ENCODE measurements around the gene MYBPC3.

Gene MYBPC3

DNA sequence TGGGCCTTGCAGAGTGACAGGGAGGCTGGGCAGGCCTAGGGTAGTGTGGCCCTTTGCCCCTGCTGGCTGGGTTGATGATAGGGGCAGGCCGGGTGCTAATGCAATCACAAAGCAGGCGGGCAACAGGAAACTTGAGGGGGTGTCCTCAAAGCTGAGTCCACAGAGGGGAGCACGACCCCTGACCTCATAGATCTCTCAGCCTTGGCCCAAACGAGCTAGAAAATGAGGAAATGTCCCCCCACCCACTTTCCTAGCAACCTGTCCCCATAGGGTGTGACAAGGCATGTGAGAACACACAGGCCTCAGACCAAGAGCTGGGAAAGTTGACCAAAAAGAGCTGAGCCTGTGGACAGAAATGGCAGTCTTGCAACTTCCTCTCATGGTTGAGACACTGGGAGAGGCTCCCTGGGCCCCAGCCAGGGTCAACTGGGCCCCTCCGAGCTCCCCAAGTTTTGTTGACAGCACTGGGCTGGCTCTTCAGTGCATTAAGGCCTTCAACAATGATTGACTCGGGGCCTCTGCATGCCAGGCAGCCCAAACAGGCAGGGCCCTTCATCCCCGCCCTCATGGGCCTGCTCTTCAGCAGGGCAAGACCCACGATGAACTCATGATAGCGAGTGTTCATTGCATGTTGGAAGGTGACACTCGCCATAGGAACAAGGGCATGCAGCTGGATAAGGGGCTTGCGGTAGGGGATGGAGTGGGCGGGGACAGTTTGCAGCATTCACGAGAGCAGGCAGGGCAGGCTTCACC is 35.6 kb upstream of the MYBPC3 start:
- FAIRE-seq (no peak), DNase-seq (ENCODE audit: insufficient read length, low spot score) (no peak)
- no peak for TF ChIP-seq POLR2A (IDR thresholded peaks at IDR 0.05; ENCODE audit: low read depth, low read length)
- TF ChIP-seq POLR2AphosphoS5 (IDR thresholded peaks at IDR 0.05; ENCODE audit: low read depth, low read length): no peak

DNA sequence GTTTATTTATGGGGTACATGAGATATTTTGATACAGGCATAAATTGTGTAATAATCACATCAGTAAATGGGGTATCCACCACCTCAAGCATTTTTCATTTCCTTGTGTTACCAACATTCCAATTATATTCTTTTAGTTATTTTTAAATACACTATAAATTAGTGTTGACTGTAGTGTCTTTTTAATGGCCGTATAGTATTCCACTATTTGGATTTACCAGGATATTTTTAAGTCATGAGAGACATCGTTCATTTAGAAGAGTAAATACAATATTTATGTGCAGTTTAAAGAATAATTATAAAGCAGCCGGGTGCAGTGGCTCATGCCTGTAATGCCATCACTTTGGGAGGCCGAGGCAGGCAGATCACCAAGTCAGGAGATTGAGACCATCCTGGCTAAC is 32.0 kb upstream of the MYBPC3 start:
- no peak for FAIRE-seq

GRCh38 chr11:47383071-47383470 is 30.6 kb upstream of the MYBPC3 start:
- no peak for DNase-seq (ENCODE audit: insufficient read length, low spot score)
- no peak for FAIRE-seq
- TF ChIP-seq POU2F2 (IDR thresholded peaks at IDR 0.05; ENCODE audit: low read depth, low read length): no peak
- TF ChIP-seq SPI1 (IDR thresholded peaks at IDR 0.05; ENCODE audit: low read depth, low read length): no peak
- TF ChIP-seq POLR2A (IDR thresholded peaks at IDR 0.05; ENCODE audit: low read depth, low read length): no peak
- TF ChIP-seq TAF1 (IDR thresholded peaks at IDR 0.05; ENCODE audit: low read depth, low read length): no peak
- TF ChIP-seq PAX5 (IDR thresholded peaks at IDR 0.05; ENCODE audit: insufficient read depth, low read length, severe bottlenecking): no peak
- no peak for TF ChIP-seq POLR2AphosphoS5 (IDR thresholded peaks at IDR 0.05; ENCODE audit: low read depth, low read length)

More for the DNA sequence above, 32.0 kb upstream of the MYBPC3 start:
- TF ChIP-seq POU2F2 (IDR thresholded peaks at IDR 0.05; ENCODE audit: low read depth, low read length) (no peak), SPI1 (IDR thresholded peaks at IDR 0.05; ENCODE audit: low read depth, low read length) (no peak), PAX5 (IDR thresholded peaks at IDR 0.05; ENCODE audit: insufficient read depth, low read length, severe bottlenecking) (no peak), TAF1 (IDR thresholded peaks at IDR 0.05; ENCODE audit: low read depth, low read length) (no peak), POLR2A (IDR thresholded peaks at IDR 0.05; ENCODE audit: low read depth, low read length) (no peak), POLR2AphosphoS5 (IDR thresholded peaks at IDR 0.05; ENCODE audit: low read depth, low read length) (no peak)
- no peak for DNase-seq (ENCODE audit: insufficient read length, low spot score)

GRCh38 chr11:47380078-47380477 is 27.6 kb upstream of the MYBPC3 start:
- no peak for DNase-seq (ENCODE audit: insufficient read length, low spot score)
- TF ChIP-seq PAX5 (IDR thresholded peaks at IDR 0.05; ENCODE audit: insufficient read depth, low read length, severe bottlenecking) (no peak), SPI1 (IDR thresholded peaks at IDR 0.05; ENCODE audit: low read depth, low read length) (no peak), TAF1 (IDR thresholded peaks at IDR 0.05; ENCODE audit: low read depth, low read length) (no peak), POLR2A (IDR thresholded peaks at IDR 0.05; ENCODE audit: low read depth, low read length) (no peak), POLR2AphosphoS5 (IDR thresholded peaks at IDR 0.05; ENCODE audit: low read depth, low read length) (no peak), POU2F2 (IDR thresholded peaks at IDR 0.05; ENCODE audit: low read depth, low read length) (no peak)
- peak; percentile 67 for FAIRE-seq

DNA sequence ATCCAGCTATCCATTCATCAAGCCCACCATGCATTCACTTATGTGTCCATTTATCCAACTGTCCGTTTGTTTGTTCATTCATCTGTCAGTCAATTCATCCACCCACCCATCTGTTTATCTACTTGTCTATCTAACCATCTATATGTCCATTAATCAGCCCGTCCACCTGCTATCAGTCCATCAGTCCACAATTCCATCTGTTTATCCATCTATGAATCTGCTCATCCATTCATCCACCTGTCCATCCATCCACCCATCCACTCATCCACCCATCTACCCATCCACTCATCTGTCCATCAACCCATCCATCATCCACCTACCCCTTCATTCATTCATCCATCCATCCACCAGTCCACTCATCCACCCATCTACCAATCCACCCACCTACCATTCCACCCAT is 26.8 kb upstream of the MYBPC3 start:
- peak; percentile 76 for FAIRE-seq

DNA sequence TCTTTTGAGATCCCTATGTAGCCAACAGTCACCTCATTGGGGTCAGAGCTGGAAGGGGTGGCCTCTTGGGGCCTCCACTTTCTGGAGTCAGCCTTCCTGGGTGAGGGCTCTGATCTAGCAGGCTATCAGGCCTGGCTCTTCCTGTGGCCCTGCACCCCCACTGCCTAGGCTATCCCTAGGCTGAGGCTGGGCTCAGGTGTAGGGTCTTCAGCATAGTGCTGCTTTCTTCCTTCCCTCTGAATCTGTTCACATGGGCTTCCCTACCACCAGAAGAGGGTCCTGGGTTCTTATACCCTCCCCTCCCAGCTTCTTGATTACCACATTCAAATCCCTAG is 26.3 kb upstream of the MYBPC3 start:
- no peak for TF ChIP-seq PAX5 (IDR thresholded peaks at IDR 0.05; ENCODE audit: insufficient read depth, low read length, severe bottlenecking)
- TF ChIP-seq POU2F2 (IDR thresholded peaks at IDR 0.05; ENCODE audit: low read depth, low read length): 0 out of 2 replicates have a peak, but pooled peaks have one; percentile 13
- TF ChIP-seq SPI1 (IDR thresholded peaks at IDR 0.05; ENCODE audit: low read depth, low read length): no peak
- peak; percentile 2; the same call in 1 of the 2 replicates for TF ChIP-seq POLR2AphosphoS5 (IDR thresholded peaks at IDR 0.05; ENCODE audit: low read depth, low read length)
- TF ChIP-seq TAF1 (IDR thresholded peaks at IDR 0.05; ENCODE audit: low read depth, low read length): no peak
- no peak for DNase-seq (ENCODE audit: insufficient read length, low spot score)
- no peak for FAIRE-seq

More for the DNA sequence above, 26.8 kb upstream of the MYBPC3 start:
- TF ChIP-seq PAX5 (IDR thresholded peaks at IDR 0.05; ENCODE audit: insufficient read depth, low read length, severe bottlenecking): no peak
- no peak for TF ChIP-seq POLR2AphosphoS5 (IDR thresholded peaks at IDR 0.05; ENCODE audit: low read depth, low read length)
- no peak for TF ChIP-seq POLR2A (IDR thresholded peaks at IDR 0.05; ENCODE audit: low read depth, low read length)
- no peak for TF ChIP-seq SPI1 (IDR thresholded peaks at IDR 0.05; ENCODE audit: low read depth, low read length)
- TF ChIP-seq POU2F2 (IDR thresholded peaks at IDR 0.05; ENCODE audit: low read depth, low read length): no peak
- no peak for TF ChIP-seq TAF1 (IDR thresholded peaks at IDR 0.05; ENCODE audit: low read depth, low read length)
- DNase-seq (ENCODE audit: insufficient read length, low spot score): no peak

GRCh38 chr11:47378010-47378835 is 25.7 kb upstream of the MYBPC3 start, which contains the start of gene SPI1:
Gene SPI1, minus strand, starts transcription at chr11:47378547. Its CDS starts 194 bp downstream, at chr11:47378353.
- peak; percentile 84 for DNase-seq (ENCODE audit: insufficient read length, low spot score)
- peak; percentile 45 for FAIRE-seq
- TF ChIP-seq SPI1 (IDR thresholded peaks at IDR 0.05; ENCODE audit: low read depth, low read length) (peak; percentile 30; the same call in 1 of the 2 replicates), POLR2AphosphoS5 (IDR thresholded peaks at IDR 0.05; ENCODE audit: low read depth, low read length) (peak; percentile 73; the same call in 1 of the 2 replicates), POU2F2 (IDR thresholded peaks at IDR 0.05; ENCODE audit: low read depth, low read length) (peak; percentile 98), PAX5 (IDR thresholded peaks at IDR 0.05; ENCODE audit: insufficient read depth, low read length, severe bottlenecking) (no peak), POLR2A (IDR thresholded peaks at IDR 0.05; ENCODE audit: low read depth, low read length) (peak; percentile 64; the same call in 1 of the 2 replicates), TAF1 (IDR thresholded peaks at IDR 0.05; ENCODE audit: low read depth, low read length) (no peak)

GRCh38 chr11:47377571-47378009 is 25.1 kb upstream of the MYBPC3 start:
- TF ChIP-seq POU2F2 (IDR thresholded peaks at IDR 0.05; ENCODE audit: low read depth, low read length) (no peak), PAX5 (IDR thresholded peaks at IDR 0.05; ENCODE audit: insufficient read depth, low read length, severe bottlenecking) (no peak), POLR2A (IDR thresholded peaks at IDR 0.05; ENCODE audit: low read depth, low read length) (no peak), TAF1 (IDR thresholded peaks at IDR 0.05; ENCODE audit: low read depth, low read length) (no peak), SPI1 (IDR thresholded peaks at IDR 0.05; ENCODE audit: low read depth, low read length) (no peak), POLR2AphosphoS5 (IDR thresholded peaks at IDR 0.05; ENCODE audit: low read depth, low read length) (no peak)
- DNase-seq (ENCODE audit: insufficient read length, low spot score) (no peak), FAIRE-seq (no peak)
